Mucosa of descending colon (tissue), 3 donors: ENCODE results near the gene DPH7. TPM values are rescaled to one million over a fixed set of nuclear protein-coding genes. Genes with fewer than 3 reads are reported as not detected.

Experiments used
- ATAC-seq: fragments of 200-7000 bp; cut with Tn5 transposase; one replicate; pipeline ENCODE4 v1.9.1; 2020; ENCODE audit warnings: mild to moderate bottlenecking, moderate library complexity
- DNase-seq, 3 donors: peaks; one replicate each; pipeline ENCODE4 v3.0.0-alpha.2; 2020
- H3K36me3 ChIP-seq: fragments of 200-600 bp; one replicate; pipeline ENCODE4 v1.8.0; 2021; ENCODE audit warnings: low read depth, mild to moderate bottlenecking
- H3K4me1 ChIP-seq: fragments of 200-600 bp; one replicate; pipeline ENCODE4 v1.8.0; 2021; ENCODE audit warnings: low read depth, mild to moderate bottlenecking
- H3K4me3 ChIP-seq: fragments of 200-600 bp; one replicate; pipeline ENCODE4 v1.8.0; 2021; ENCODE audit warnings: mild to moderate bottlenecking
- H3K9me3 ChIP-seq: fragments of 200-600 bp; one replicate; pipeline ENCODE4 v1.8.0; 2021; ENCODE audit warnings: mild to moderate bottlenecking
- CTCF ChIP-seq: fragments of 200-600 bp; IDR thresholded peaks from one replicate; pipeline ENCODE4 v1.8.0; 2022; ENCODE audit warnings: antibody characterized with exemption, mild to moderate bottlenecking
- intact Hi-C, 2 donors: fragments of 100-400 bp; cut with DNase I in 1 of 2; cut with micrococcal nuclease in 1 of 2; formaldehyde crosslinking; loops; one replicate each; pipeline versions ENCODE4 v1.11.0 to v1.11.1; 2022; cut with DNase I, micrococcal nuclease
- total RNA-seq, 3 donors: library from RNA; stranded (reverse); fragmentation: NEBNext Ultra II Directional in 2 of 3; extraction: Animal tissue kit (Norgen Biotek cat#: 25700) in 2 of 3; gene quantifications; one replicate each; pipeline versions ENCODE4 v1.2.1 to v1.2.4, GENCODE V29; 2021 to 2023
- donor health status: DM: no; HTN: no; CAD: no; lungs with moderate emphysema.
- donor health status: DM: no; HTN: no; CAD: no.
- donor health status: DM: no; HTN: yes; CAD: no.

The DPH7 gene
- total RNA-seq, 3 donors from 2014 or later, result 24.5 to 33.5 (median 29.3) TPM

- intact Hi-C loops, result no loop called here
- H3K9me3 ChIP-seq, result no peaks in the 10 kb centered on the region
- peaks cover 4% of the 10 kb centered on the region for H3K36me3 ChIP-seq
- no peak for DNase-seq
- no peak overlapping the region for H3K4me3 ChIP-seq
- TF ChIP-seq CTCF, result no peak
- ATAC-seq, result no peak
- peaks cover 15% of the 10 kb centered on the region for H3K4me1 ChIP-seq
Observed at GRCh38 chr9:137586854-137587253, 8.1 kb upstream of the DPH7 start.

- Histone ChIP-seq H3K4me3 (no peak overlapping the region), H3K36me3 (peaks cover 4% of the 10 kb centered on the region), H3K4me1 (peaks cover 3% of the 10 kb centered on the region), H3K9me3 (no peaks in the 10 kb centered on the region)
- DNase-seq (no peak), ATAC-seq (no peak)
- intact Hi-C loops, result no loop called here
- no peak for TF ChIP-seq CTCF
Observed at GRCh38 chr9:137583957-137584356, 5.2 kb upstream of the DPH7 start.

- H3K4me1 ChIP-seq, result peaks cover 6% of the 10 kb centered on the region
- H3K36me3 ChIP-seq, result peaks cover 4% of the 10 kb centered on the region
- TF ChIP-seq CTCF, result no peak
- no peak for ATAC-seq
- H3K4me3 ChIP-seq, result no peak overlapping the region
- DNase-seq, result no peak
- intact Hi-C loops, result no loop called here
- no peaks in the 10 kb centered on the region for H3K9me3 ChIP-seq
Observed at GRCh38 chr9:137583347-137583746, 4.6 kb upstream of the DPH7 start.

- no peak for TF ChIP-seq CTCF
- no peak overlapping the region for H3K4me3 ChIP-seq
- peaks cover 14% of the 10 kb centered on the region for H3K4me1 ChIP-seq
- ATAC-seq, result no peak
- H3K36me3 ChIP-seq, result peaks cover 4% of the 10 kb centered on the region
- no peak for DNase-seq
- intact Hi-C loops, result no loop called here
- no peaks in the 10 kb centered on the region for H3K9me3 ChIP-seq
Observed at GRCh38 chr9:137582286-137582860, 3.6 kb upstream of the DPH7 start.

- H3K9me3 ChIP-seq, result no peaks in the 10 kb centered on the region
- DNase-seq (no peak), ATAC-seq (no peak)
- intact Hi-C loops, result no loop called here
- peaks cover 19% of the 10 kb centered on the region for H3K4me1 ChIP-seq
- peaks cover 4% of the 10 kb centered on the region for H3K36me3 ChIP-seq
- no peak for TF ChIP-seq CTCF
- H3K4me3 ChIP-seq, result no peak overlapping the region
Observed at GRCh38 chr9:137581361-137582285, 2.9 kb upstream of the DPH7 start.
